Lower leg skin (tissue), 3 donors: Measurements from ENCODE around the gene NMNAT2.

Source experiments
- POLR2A ChIP-seq, 2 donors: fragments of 450-650 bp; IDR thresholded peaks; one replicate each; pipeline ENCODE4 v1.6.1; 2016 to 2017; ENCODE audit warnings: antibody characterized with exemption in 2 of 2, mild to moderate bottlenecking in 1 of 2, moderate library complexity in 1 of 2
- TF ChIP-seq, protein P1 (sequence below), 3 donors: fragments of 450-650 bp; IDR thresholded peaks; one replicate each; pipeline ENCODE4 v1.5.1; 2016; ENCODE audit warnings: antibody characterized with exemption in 3 of 3, mild to moderate bottlenecking in 3 of 3, moderate library complexity in 2 of 3

DNA sequence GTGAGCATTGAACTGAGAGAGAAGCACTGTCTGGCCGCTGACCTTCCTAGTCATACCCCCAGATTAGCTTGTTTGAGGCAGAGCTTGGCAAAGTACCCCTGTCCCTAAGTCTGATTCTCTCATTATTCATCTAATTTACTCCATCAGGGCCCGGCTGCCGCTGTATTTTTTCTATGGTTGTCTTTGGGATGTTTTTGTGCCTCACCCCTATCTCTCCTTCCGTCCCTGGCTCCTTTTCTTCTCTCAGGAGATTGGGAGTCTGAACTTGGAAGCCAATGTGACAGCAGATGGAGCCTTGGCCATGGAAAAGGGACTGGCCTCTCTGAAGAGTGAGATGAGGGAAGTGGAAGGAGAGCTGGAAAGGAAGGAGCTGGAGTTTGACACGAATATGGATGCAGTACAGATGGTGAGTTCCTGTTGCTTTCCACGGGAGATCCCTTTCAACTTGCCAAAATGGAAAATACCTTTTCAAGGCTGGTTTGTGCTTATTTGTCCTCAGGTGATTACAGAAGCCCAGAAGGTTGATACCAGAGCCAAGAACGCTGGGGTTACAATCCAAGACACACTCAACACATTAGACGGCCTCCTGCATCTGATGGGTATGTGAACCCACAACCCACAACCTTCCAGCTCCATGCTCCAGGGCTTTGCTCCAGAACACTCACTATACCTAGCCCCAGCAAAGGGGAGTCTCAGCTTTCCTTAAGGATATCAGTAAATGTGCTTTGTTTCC, 178.2 kb downstream of the NMNAT2 start:
- TF ChIP-seq POLR2A (IDR thresholded peaks at IDR 0.05): no peak
- TF ChIP-seq, protein P1, sequence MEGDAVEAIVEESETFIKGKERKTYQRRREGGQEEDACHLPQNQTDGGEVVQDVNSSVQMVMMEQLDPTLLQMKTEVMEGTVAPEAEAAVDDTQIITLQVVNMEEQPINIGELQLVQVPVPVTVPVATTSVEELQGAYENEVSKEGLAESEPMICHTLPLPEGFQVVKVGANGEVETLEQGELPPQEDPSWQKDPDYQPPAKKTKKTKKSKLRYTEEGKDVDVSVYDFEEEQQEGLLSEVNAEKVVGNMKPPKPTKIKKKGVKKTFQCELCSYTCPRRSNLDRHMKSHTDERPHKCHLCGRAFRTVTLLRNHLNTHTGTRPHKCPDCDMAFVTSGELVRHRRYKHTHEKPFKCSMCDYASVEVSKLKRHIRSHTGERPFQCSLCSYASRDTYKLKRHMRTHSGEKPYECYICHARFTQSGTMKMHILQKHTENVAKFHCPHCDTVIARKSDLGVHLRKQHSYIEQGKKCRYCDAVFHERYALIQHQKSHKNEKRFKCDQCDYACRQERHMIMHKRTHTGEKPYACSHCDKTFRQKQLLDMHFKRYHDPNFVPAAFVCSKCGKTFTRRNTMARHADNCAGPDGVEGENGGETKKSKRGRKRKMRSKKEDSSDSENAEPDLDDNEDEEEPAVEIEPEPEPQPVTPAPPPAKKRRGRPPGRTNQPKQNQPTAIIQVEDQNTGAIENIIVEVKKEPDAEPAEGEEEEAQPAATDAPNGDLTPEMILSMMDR (IDR thresholded peaks at IDR 0.05): no peak
